BJ (cell line): ENCODE results near the gene GRM7. TPM values are rescaled to one million over a fixed set of nuclear protein-coding genes. Genes with fewer than 3 reads are reported as not detected.

Experiments
- CTCF ChIA-PET: fragments of 350-600 bp; formaldehyde crosslinking; extraction: SDS; loops from one replicate; lab custom pipeline; 2021; ENCODE audit warnings: antibody characterized with exemption, inconsistent platforms; lab: Yijun Ruan, JAX
- POLR2A ChIA-PET: fragments of 300-600 bp; sonication (Branson Sonifier 250); formaldehyde crosslinking; extraction: SDS; loops from one replicate; lab custom pipeline; 2021; ENCODE audit warnings: antibody characterized with exemption; lab: Charles Lee
- DNase-seq: peaks from one replicate; pipeline ENCODE4 v3.0.0-alpha.2; 2011; ENCODE audit warnings: low read depth
- H3K27me3 ChIP-seq: 2 replicates; pipeline ENCODE4 v1.6.0; 2011; ENCODE audit warnings: low read length; ENCODE audit not compliant: control insufficient read depth, insufficient read depth
- H3K36me3 ChIP-seq: 2 replicates; pipeline ENCODE4 v1.5.1; 2011; ENCODE audit warnings: low read length; ENCODE audit not compliant: control insufficient read depth, insufficient read depth
- H3K4me3 ChIP-seq: 2 replicates; pipeline ENCODE4 v1.5.1; 2011; ENCODE audit warnings: low read depth, mild to moderate bottlenecking, control low read depth, low read length
- polyA plus RNA-seq: library from polyadenylated mRNA; depleted of rRNA; stranded (reverse); fragments of >200 nt; gene quantifications from 2 replicates; pipeline ENCODE4 v1.2.3, GENCODE V29; 2011
- TF ChIP-seq, protein P1 (sequence below): IDR thresholded peaks from 2 replicates; pipeline ENCODE4 v1.5.1; 2011; ENCODE audit warnings: low read depth, mild to moderate bottlenecking, control low read depth, inconsistent platforms, low read length, moderate library complexity; ENCODE audit not compliant: insufficient read depth

The GRM7 gene
- polyA plus RNA-seq, 1 experiment: not detected

DNA sequence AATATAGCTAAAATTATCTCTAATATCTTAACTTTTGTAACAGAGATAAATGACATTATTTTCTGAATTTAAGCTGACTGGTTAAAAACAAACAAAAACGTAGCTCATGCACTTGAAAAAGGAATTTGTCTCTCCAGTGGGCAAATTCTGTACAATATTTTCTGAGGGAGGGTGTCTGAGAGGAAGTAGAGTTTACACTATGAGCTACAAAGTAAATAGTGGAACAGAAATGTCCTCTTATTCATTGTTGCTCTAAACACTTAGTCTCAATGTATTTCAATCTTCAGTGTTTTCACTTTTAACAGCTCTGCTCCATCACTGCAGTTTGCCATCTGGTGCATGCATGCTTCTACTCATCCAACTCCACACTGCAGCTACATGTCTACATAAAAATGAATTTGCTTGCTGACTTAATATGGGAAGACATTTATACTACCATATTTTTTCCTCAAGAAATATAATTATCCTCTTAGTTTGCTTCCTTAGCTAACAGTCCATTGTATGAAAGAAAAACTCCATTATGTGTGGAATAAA lies 823.3 kb downstream of the GRM7 start:
- TF ChIP-seq, protein P1, sequence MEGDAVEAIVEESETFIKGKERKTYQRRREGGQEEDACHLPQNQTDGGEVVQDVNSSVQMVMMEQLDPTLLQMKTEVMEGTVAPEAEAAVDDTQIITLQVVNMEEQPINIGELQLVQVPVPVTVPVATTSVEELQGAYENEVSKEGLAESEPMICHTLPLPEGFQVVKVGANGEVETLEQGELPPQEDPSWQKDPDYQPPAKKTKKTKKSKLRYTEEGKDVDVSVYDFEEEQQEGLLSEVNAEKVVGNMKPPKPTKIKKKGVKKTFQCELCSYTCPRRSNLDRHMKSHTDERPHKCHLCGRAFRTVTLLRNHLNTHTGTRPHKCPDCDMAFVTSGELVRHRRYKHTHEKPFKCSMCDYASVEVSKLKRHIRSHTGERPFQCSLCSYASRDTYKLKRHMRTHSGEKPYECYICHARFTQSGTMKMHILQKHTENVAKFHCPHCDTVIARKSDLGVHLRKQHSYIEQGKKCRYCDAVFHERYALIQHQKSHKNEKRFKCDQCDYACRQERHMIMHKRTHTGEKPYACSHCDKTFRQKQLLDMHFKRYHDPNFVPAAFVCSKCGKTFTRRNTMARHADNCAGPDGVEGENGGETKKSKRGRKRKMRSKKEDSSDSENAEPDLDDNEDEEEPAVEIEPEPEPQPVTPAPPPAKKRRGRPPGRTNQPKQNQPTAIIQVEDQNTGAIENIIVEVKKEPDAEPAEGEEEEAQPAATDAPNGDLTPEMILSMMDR: no peak
- Histone ChIP-seq H3K4me3 (no peak overlapping the region), H3K27me3 (no peaks in the 10 kb centered on the region), H3K36me3 (no peaks in the 10 kb centered on the region)
- POLR2A ChIA-PET: no interaction called here
- CTCF ChIA-PET: no interaction called here
- no peak for DNase-seq

DNA sequence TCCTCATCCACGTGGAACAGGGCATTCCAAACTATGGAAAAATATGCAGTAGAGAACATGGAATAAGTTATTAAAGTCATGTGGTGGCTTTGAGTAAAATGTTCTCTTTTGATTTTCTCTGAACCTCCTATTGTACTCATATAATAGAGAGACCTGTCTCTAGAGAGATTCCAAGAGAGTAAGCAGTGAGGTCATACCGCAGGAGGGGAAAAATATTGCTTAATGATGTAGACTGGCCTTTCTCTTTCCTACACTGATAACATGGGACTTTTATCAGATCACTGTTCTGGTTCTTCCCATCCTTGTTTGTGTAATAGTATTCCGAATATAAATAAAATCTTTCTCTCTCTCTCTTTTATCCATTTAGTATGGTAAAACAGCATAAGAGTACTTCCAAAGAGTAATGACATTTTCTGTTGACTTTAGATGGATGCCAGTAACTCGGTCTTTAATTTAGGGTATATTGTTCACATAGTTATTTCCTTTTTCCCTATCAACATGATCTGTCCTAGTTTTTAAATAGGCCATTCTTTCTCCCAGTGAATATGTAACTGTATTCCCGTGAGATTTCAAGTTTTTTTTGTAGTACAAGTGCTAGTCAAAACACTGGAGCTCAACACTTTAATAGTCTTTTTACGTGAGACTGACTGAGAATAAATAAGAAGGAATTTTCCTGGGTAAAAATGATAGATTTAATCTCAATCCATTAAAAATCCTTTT lies 826.7 kb downstream of the GRM7 start:
- ChIA-PET CTCF (no interaction called here), POLR2A (no interaction called here)
- TF ChIP-seq, protein P1: no peak
- no peaks in the 10 kb centered on the region for H3K27me3 ChIP-seq
- no peak overlapping the region for H3K4me3 ChIP-seq
- no peak for DNase-seq
- no peaks in the 10 kb centered on the region for H3K36me3 ChIP-seq

DNA sequence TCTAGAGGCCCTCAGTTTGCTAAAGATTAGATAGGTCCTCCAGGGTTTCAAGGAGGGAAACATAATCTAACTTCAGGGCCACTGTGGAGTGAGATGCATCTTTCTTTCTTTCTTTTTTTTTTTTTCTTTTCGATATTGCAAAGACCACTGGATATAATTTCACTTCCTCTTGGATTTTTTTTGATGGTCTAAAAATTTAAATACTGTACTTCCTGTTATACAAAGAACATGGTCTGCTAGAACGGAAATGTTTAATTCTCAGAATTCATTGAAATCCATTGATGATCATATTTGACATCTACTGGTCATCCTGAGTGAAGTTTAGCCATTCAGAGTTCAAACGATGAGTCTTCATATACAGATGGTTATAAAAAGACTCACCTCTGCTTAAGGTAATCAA lies 832.0 kb downstream of the GRM7 start:
- H3K27me3 ChIP-seq: no peaks in the 10 kb centered on the region
- no peak overlapping the region for H3K4me3 ChIP-seq
- POLR2A ChIA-PET: no interaction called here
- TF ChIP-seq, protein P1: no peak
- no peaks in the 10 kb centered on the region for H3K36me3 ChIP-seq
- CTCF ChIA-PET: no interaction called here
- no peak for DNase-seq

DNA sequence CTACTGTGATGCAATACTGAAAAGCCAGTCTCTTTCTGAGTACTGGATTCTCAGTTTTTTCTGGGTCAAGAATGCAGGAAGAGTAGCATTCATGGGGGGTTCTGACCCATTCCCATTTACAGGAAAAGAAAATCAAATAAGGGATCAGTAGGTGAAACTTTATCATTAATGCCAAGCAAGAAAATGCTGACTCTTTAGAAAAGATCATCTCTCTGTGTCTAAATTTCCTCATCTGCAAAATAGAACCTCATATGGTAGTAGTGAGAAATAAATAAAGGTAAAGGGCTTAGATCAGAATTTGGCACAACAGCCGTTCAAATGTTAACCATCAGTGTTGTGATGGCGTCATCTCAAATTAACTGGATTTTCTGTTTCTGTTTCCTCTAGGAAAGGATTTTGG lies 833.1 kb downstream of the GRM7 start:
- TF ChIP-seq, protein P1: no peak
- no peaks in the 10 kb centered on the region for H3K36me3 ChIP-seq
- DNase-seq: no peak
- ChIA-PET CTCF (no interaction called here), POLR2A (no interaction called here)
- no peaks in the 10 kb centered on the region for H3K27me3 ChIP-seq
- no peak overlapping the region for H3K4me3 ChIP-seq

DNA sequence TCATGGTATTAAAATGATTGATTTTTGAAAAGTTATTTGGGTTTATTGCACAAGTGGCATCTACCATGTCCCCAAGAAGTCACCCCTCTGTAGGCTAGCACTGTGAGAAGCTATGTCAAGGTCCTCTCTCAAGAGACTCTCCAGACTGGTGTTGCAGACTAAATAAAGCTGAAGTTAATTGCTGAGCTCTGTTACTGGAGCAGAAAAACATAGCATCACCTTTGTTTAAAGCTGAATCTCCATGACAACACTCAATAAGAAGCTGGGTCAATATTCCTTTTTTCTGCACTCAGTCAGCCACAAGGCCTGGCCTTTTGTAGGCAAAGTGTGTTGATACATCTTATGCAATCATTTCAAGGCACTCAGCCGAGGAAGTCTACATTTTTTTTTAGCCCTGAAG lies 834.1 kb downstream of the GRM7 start:
- ChIA-PET POLR2A (no interaction called here), CTCF (no interaction called here)
- no peak overlapping the region for H3K4me3 ChIP-seq
- TF ChIP-seq, protein P1: no peak
- no peaks in the 10 kb centered on the region for H3K36me3 ChIP-seq
- H3K27me3 ChIP-seq: no peaks in the 10 kb centered on the region
- DNase-seq: no peak
